Fibroblast of mammary gland (primary cell): ENCODE results near the gene DNAJC30.

Experiments used
- DNase-seq: peaks from one replicate; pipeline ENCODE4 v3.0.0-alpha.2; 2010; ENCODE audit warnings: low read depth
- H3K4me3 ChIP-seq: 2 replicates; pipeline ENCODE4 v1.5.1; 2011; ENCODE audit warnings: low read depth, mild to moderate bottlenecking, low read length, moderate library complexity; ENCODE audit not compliant: control insufficient read depth
- CTCF ChIP-seq: conservative IDR thresholded peaks from 2 replicates; pipeline ENCODE4 v1.5.1; 2011; ENCODE audit warnings: low read depth, low read length, inconsistent platforms; ENCODE audit not compliant: control insufficient read depth, insufficient read depth

DNAJC30 gene

DNA sequence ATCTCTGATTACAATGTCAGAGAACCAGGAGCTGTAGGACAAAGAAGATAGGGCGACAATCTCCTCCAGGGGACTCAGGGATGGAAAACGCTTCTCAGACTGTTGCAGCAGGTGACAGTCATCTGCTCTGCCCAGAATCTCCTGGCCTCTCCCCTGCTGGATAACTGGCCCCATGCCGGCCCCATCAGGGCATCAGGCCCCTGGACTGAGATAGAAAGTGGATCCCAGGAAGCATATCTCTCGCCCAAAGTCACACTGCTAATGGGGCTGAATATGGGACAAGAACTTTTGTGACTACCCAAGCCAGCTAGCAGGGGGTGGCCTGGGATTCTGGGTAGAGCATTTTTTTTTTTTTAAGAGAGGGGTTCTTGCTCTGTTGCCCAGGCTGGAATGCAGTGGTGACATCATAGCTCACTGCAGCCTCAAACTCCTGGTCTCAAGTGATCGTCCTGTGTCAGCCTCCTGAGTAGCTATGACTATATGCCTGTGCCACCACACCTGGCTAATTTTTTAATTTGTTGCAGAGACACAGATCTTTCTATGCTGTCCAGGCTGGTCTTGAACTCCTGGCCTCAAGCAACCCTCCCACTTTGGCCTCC, 38.5 kb downstream of the DNAJC30 start:
- no peak for TF ChIP-seq CTCF
- no peak for DNase-seq
- no peak overlapping the region for H3K4me3 ChIP-seq

DNA sequence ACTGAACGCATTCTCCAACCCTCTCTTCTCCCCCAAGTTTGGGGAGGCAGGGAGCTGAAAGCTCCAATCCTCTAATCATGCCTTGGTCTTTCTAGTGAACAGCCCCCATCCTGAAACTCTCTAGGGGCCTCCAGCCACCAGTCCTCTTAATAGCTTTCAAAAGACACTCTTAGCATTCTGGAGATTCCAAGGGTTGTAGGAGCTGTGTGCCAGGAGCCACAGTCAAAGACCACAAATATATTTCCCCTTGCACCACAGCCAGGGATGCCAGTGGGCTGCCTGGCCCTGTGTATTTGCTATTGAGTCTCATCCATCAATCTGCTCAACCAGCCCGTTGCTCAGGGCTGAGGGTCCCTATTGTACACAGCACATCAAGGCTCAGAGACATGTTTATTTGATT, 40.4 kb downstream of the DNAJC30 start:
- H3K4me3 ChIP-seq, result no peak overlapping the region
- DNase-seq, result no peak
- no peak for TF ChIP-seq CTCF

- no peak for DNase-seq
Observed at GRCh38 chr7:73638911-73639310, 44.3 kb downstream of the DNAJC30 start.

DNA sequence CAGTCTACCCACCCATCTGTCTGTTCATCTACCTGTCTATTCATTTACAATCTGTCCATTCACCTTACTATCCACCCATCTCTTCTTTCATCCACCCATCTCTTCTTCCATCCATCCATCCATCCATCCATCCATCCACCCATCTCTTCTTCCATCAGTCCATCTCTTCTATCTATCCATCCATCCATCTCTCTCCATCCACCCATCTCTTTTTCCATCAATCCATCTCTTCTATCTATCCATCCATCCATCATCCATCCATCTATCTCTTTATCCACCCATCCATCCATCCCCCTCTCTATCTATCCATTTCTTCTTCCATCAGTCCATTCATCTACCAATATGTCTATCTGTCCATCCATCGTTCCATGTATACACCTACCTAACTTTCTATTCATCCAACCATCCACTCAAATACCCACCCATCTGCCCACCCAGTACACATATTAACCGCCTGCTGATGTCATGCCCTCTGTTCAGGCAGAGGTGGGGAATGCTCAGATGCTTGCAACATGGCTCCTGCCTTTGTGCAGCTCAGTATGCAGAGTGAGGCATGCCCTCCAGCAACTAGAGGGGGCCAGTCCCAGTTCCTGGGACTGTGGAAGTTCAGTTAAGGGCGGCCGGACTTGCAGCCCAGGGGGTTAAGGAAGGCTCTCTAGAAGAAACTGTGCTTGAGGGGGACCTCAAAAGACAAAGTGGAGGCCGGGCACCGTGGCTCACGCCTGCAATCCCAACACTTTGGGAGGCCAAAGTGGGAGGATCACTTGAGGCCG, 47.6 kb downstream of the DNAJC30 start:
- no peak for TF ChIP-seq CTCF
- no peak overlapping the region for H3K4me3 ChIP-seq
- DNase-seq, result no peak

More at GRCh38 chr7:73638911-73639310, 44.3 kb downstream of the DNAJC30 start:
- no peak overlapping the region for H3K4me3 ChIP-seq
- no peak for TF ChIP-seq CTCF

GRCh38 chr7:73633844-73634243, 49.4 kb downstream of the DNAJC30 start:
- no peak overlapping the region for H3K4me3 ChIP-seq
- no peak for DNase-seq
- no peak for TF ChIP-seq CTCF

GRCh38 chr7:73633323-73633722, 49.9 kb downstream of the DNAJC30 start:
- DNase-seq, result no peak
- TF ChIP-seq CTCF, result no peak
- no peak overlapping the region for H3K4me3 ChIP-seq

DNA sequence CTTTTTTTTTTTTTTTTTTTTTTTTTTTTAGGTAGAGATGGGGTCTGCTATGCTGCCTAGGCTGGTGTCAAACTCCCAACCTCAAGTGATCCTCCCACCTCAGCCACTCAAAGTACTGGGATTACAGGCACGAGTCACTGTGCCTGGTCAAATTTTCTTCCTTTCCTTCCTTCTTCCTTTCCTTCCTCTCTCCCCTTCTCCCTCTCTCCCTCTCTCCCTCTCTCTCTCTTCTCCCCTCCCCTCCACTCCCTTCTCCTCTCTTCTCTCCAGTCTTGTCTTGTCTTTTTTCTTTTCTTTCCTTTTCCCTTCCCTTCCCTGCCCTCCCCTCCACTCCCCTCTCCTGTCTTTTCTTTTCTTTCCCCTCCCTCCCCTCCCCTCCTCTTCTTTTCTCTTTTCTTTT, 51.7 kb downstream of the DNAJC30 start:
- DNase-seq, result no peak
- no peak overlapping the region for H3K4me3 ChIP-seq
- no peak for TF ChIP-seq CTCF
